Psoas muscle (tissue), 8 donors: Measurements from ENCODE around the gene LIMK2. TPM values are rescaled to one million over a fixed set of nuclear protein-coding genes. Genes with fewer than 3 reads are reported as not detected.

Experiments
- ATAC-seq, 4 donors: fragments of 200-7000 bp; cut with Tn5 transposase; one replicate each; pipeline ENCODE4 v1.9.1; 2020; ENCODE audit warnings: moderate library complexity in 3 of 4, mild to moderate bottlenecking in 2 of 4
- DNase-seq, 2 donors: peaks; one replicate each; pipeline ENCODE4 v3.0.0-alpha.2; 2020
- H3K27ac ChIP-seq: fragments of 200-600 bp; one replicate; pipeline ENCODE4 v1.8.0; 2022
- H3K27me3 ChIP-seq, 3 donors: fragments of 200-600 bp in 1 of 3; one replicate each; pipeline versions ENCODE4 v1.6.1 to v1.8.0; 2013 to 2022; ENCODE audit warnings: low read length in 2 of 3, mild to moderate bottlenecking in 2 of 3, moderate library complexity in 1 of 3; ENCODE audit not compliant: insufficient read depth in 3 of 3
- H3K36me3 ChIP-seq, 2 donors: fragments of 200-600 bp in 1 of 2; one replicate each; pipeline versions ENCODE4 v1.6.1 to v1.8.0; 2013 to 2022; ENCODE audit warnings: low read depth in 1 of 2, mild to moderate bottlenecking in 1 of 2, moderate library complexity in 1 of 2; ENCODE audit not compliant: insufficient read depth in 1 of 2
- H3K4me1 ChIP-seq: fragments of 200-600 bp; one replicate; pipeline ENCODE4 v1.8.0; 2022
- H3K4me3 ChIP-seq: fragments of 200-600 bp; one replicate; pipeline ENCODE4 v1.8.0; 2022; ENCODE audit warnings: mild to moderate bottlenecking
- H3K9me3 ChIP-seq: fragments of 200-600 bp; one replicate; pipeline ENCODE4 v1.8.0; 2022
- WGBS, 3 donors: extraction: QIAGEN DNeasy Blood & Tissue Kit; methylation state at CpG; one replicate each; pipeline versions ENCODE4 v1.1.6 to v1.1.7; 2013; 5-methylcytosine and 5-hydroxymethylcytosine counted together
- intact Hi-C, 2 donors: fragments of 100-400 bp; cut with DNase I; formaldehyde crosslinking; loops; one replicate each; pipeline versions ENCODE4 v1.11.0 to v1.14.2; 2022
- polyA plus RNA-seq, 3 donors: library from polyadenylated mRNA; stranded (reverse); fragments of 200-250 nt; gene quantifications; one replicate each; pipeline ENCODE4 v1.2.3, GENCODE V29; 2013
- total RNA-seq, 4 donors: library from RNA; stranded (reverse); fragmentation: NEBNext Ultra II Directional in 2 of 4; extraction: Animal tissue kit (Norgen Biotek cat#: 25700) in 2 of 4; gene quantifications; one replicate each; pipeline versions ENCODE4 v1.2.1 to v1.2.4, GENCODE V29; 2021 to 2023
- TF ChIP-seq, protein P1 (sequence below): fragments of 200-600 bp; IDR thresholded peaks from one replicate; pipeline ENCODE4 v1.8.0; 2022; ENCODE audit warnings: antibody characterized with exemption
- donor health status: healthy with polysubstance abuse.
- donor health status: DM: no; HTN: no; CAD: no; lungs with moderate emphysema.
- donor health status: Bipolar disorder and iron deficiency.
- donor health status: healthy.
- donor health status: DM: yes; HTN: yes; CAD: no.
- donor health status: DM: no; HTN: no; CAD: no.
- donor health status: DM: no; HTN: no; CAD: no.
- donor health status: DM: yes; HTN: yes; CAD: no.

The LIMK2 gene
- total and polyA plus RNA-seq, 7 donors: 4.0 to 73.5 (median 12.5) TPM

DNA sequence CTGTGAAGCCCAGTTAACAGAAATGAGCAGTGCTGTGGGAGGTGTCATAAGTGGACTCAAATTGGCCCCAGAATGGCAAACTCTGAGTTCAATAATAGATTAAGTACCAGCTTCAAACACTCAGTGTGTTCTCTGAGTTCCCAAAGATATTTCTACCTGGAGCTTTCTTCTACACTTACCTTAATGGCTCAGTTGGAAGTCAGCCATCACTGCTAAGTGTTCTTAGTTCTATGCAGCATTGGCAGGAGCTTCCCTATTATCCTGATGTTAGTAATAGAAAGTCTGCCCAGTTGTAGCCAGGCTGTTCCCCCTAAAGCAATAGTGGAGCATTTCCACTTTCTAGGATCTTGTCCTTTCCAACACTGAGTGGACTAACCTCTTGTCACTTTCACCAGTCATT lies 89.9 kb downstream of the LIMK2 start:
- peaks cover 3% of the 10 kb centered on the region for H3K4me1 ChIP-seq
- no peaks in the 10 kb centered on the region for H3K27me3 ChIP-seq
- H3K36me3 ChIP-seq: no peaks in the 10 kb centered on the region
- TF ChIP-seq, protein P1, sequence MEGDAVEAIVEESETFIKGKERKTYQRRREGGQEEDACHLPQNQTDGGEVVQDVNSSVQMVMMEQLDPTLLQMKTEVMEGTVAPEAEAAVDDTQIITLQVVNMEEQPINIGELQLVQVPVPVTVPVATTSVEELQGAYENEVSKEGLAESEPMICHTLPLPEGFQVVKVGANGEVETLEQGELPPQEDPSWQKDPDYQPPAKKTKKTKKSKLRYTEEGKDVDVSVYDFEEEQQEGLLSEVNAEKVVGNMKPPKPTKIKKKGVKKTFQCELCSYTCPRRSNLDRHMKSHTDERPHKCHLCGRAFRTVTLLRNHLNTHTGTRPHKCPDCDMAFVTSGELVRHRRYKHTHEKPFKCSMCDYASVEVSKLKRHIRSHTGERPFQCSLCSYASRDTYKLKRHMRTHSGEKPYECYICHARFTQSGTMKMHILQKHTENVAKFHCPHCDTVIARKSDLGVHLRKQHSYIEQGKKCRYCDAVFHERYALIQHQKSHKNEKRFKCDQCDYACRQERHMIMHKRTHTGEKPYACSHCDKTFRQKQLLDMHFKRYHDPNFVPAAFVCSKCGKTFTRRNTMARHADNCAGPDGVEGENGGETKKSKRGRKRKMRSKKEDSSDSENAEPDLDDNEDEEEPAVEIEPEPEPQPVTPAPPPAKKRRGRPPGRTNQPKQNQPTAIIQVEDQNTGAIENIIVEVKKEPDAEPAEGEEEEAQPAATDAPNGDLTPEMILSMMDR: no peak
- DNase-seq: no peak
- no peaks in the 10 kb centered on the region for H3K9me3 ChIP-seq
- no peak for ATAC-seq
- H3K27ac ChIP-seq: no peak overlapping the region
- H3K4me3 ChIP-seq: no peak overlapping the region
- intact Hi-C loops: no loop called here

DNA sequence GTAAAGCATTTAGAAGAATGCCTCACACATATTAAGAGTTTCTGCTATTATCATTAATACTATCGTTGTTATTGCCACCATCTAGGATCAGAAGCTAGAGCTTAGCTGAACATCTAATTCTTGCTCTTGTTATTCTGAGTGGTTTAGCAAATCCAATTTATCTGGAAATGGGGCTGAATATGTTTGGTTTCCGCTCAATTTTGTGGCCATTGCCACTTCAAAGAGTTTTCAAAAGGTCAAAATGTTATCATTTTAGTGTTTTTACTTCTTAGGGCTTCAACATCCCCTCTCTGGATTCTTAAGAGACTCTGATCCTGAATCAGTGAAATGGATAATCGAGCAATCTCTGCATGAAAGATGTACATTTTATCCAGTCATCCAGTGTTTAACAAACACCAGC lies 90.4 kb downstream of the LIMK2 start:
- no peaks in the 10 kb centered on the region for H3K4me1 ChIP-seq
- intact Hi-C loops: no loop called here
- DNase-seq (no peak), ATAC-seq (no peak)
- H3K36me3 ChIP-seq: no peaks in the 10 kb centered on the region
- H3K27me3 ChIP-seq: no peaks in the 10 kb centered on the region
- whole genome bisulfite sequencing, 3 donors: 78 to 95% (median 79%) methylated on average over 3 of the region's 3 CpGs
- TF ChIP-seq, protein P1: no peak
- H3K27ac ChIP-seq: no peak overlapping the region
- no peak overlapping the region for H3K4me3 ChIP-seq
- no peaks in the 10 kb centered on the region for H3K9me3 ChIP-seq

DNA sequence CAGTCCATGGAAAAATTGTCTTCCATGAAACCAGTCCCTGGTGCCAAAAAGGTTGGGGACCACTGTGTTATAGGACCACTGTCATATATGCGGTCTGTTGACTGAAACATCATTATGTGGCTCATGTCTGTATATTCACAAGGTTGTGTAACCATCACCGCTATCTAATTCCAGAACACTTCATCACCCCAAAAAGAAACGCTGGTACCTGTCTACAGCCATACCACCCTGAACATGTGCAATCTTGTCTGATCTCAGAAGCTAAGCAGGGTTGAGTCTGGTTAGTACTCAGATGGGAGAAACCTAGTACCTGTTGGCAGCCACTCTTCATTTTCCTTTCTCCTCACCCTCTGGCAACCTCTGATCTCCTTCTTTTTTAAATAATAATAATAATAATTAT lies 93.1 kb downstream of the LIMK2 start:
- H3K27ac ChIP-seq: no peak overlapping the region
- H3K36me3 ChIP-seq: no peaks in the 10 kb centered on the region
- TF ChIP-seq, protein P1: no peak
- DNase-seq (no peak), ATAC-seq (no peak)
- intact Hi-C loops: no loop called here
- H3K4me1 ChIP-seq: no peaks in the 10 kb centered on the region
- no peak overlapping the region for H3K4me3 ChIP-seq
- H3K9me3 ChIP-seq: no peaks in the 10 kb centered on the region
- H3K27me3 ChIP-seq: no peaks in the 10 kb centered on the region
- WGBS, 3 donors: 92 to 95% (median 93%) methylated on average over 3 of the region's 3 CpGs

DNA sequence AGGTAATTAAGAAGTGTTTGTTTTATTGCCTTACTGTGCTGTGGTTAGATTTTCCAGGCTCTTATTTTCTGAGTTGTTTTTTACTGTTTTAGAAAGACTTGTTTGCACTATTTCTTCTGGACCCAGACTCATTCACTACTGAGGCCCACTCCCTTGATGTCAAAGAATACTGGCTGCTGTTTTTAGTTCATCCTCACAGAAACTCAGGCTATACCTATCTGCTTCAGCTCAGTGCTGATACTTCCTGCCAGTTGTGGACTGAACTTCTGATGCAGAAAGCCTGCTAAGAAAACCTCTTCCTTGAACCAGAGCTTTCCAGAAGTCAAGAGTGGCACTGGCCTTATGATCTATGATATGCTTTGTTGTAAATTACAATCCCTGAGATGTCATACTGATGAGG lies 96.1 kb downstream of the LIMK2 start:
- no peak for DNase-seq
- no peaks in the 10 kb centered on the region for H3K36me3 ChIP-seq

More for the DNA sequence above, 96.1 kb downstream of the LIMK2 start:
- intact Hi-C loops: no loop called here
- Histone ChIP-seq H3K9me3 (no peaks in the 10 kb centered on the region), H3K27ac (no peak overlapping the region), H3K4me3 (no peak overlapping the region), H3K4me1 (no peaks in the 10 kb centered on the region), H3K27me3 (no peaks in the 10 kb centered on the region)
- TF ChIP-seq, protein P1: no peak
- no peak for ATAC-seq
